SK-N-SH treated with all-trans-retinoic acid at 6 μM for 48 hours (cell line): ENCODE data around the gene KLC1.

Experiments used
- ARNTL ChIP-seq: fragments of 450-650 bp; formaldehyde crosslinking; IDR thresholded peaks from 2 replicates; pipeline ENCODE4 v1.5.0; 2020; ENCODE audit warnings: low read depth, mild to moderate bottlenecking, moderate library complexity, borderline replicate concordance
- BACH2 ChIP-seq: fragments of 250-450 bp; sonication (Bioruptor Pico); IDR thresholded peaks from 2 replicates; pipeline ENCODE4 v1.9.0; 2021; ENCODE audit warnings: mild to moderate bottlenecking, borderline replicate concordance
- CREB5 ChIP-seq: fragments of 250-450 bp; sonication (Bioruptor Pico); IDR thresholded peaks from 2 replicates; pipeline ENCODE4 v1.5.1; 2020; ENCODE audit warnings: low read depth, mild to moderate bottlenecking, moderate library complexity
- PATZ1 ChIP-seq: fragments of 250-450 bp; sonication (Bioruptor Pico); IDR thresholded peaks from 2 replicates; pipeline ENCODE4 v1.8.0; 2020; ENCODE audit warnings: mild to moderate bottlenecking, moderate library complexity, borderline replicate concordance
- POU6F1 ChIP-seq: fragments of 250-450 bp; sonication (Bioruptor Pico); IDR thresholded peaks from 2 replicates; pipeline ENCODE4 v1.8.0; 2021; ENCODE audit warnings: low read depth, mild to moderate bottlenecking, moderate library complexity, borderline replicate concordance
- RARB ChIP-seq: fragments of 250-450 bp; sonication (Bioruptor Pico); IDR thresholded peaks from 2 replicates; pipeline ENCODE4 v1.8.0; 2021; ENCODE audit warnings: mild to moderate bottlenecking, moderate library complexity
- SNAI2 ChIP-seq: fragments of 250-450 bp; sonication (Bioruptor Pico); IDR thresholded peaks from 2 replicates; pipeline ENCODE4 v1.5.0; 2020; ENCODE audit warnings: mild to moderate bottlenecking, moderate library complexity
- TCF4 ChIP-seq: fragments of 250-450 bp; sonication (Bioruptor Pico); IDR thresholded peaks from 2 replicates; pipeline ENCODE4 v1.8.0; 2021; ENCODE audit warnings: mild to moderate bottlenecking, moderate library complexity, borderline replicate concordance
- TOX ChIP-seq: fragments of 250-450 bp; sonication (Bioruptor Pico); IDR thresholded peaks from 2 replicates; pipeline ENCODE4 v1.8.0; 2021; ENCODE audit warnings: mild to moderate bottlenecking, moderate library complexity, borderline replicate concordance
- ZFP30 ChIP-seq: fragments of 450-650 bp; formaldehyde crosslinking; IDR thresholded peaks from 2 replicates; pipeline ENCODE4 v1.5.0; 2022; ENCODE audit warnings: mild to moderate bottlenecking, moderate library complexity
- ZNF565 ChIP-seq: fragments of 450-650 bp; formaldehyde crosslinking; conservative IDR thresholded peaks from 2 replicates; pipeline ENCODE4 v1.5.0; 2020; ENCODE audit warnings: low read depth, mild to moderate bottlenecking, moderate library complexity

- TF ChIP-seq TOX (CRISPR knock-in tag) (no peak), ZNF565 (CRISPR knock-in tag) (no peak), PATZ1 (CRISPR knock-in tag) (no peak), CREB5 (no peak), SNAI2 (CRISPR knock-in tag) (no peak), TCF4 (CRISPR knock-in tag) (no peak), RARB (no peak), BACH2 (CRISPR knock-in tag) (no peak), POU6F1 (CRISPR knock-in tag) (no peak), ZFP30 (CRISPR knock-in tag) (no peak), ARNTL (CRISPR knock-in tag) (no peak)
Measured at GRCh38 chr14:103651585-103651984, 22.6 kb downstream of the KLC1 start.
